GM19372 (cell line): ENCODE data around the gene CCDC167.

Source experiments
- ATAC-seq: cut with Tn5 transposase; IDR thresholded peaks from one replicate; pipeline ENCODE4 v1.9.1; 2021; ENCODE audit warnings: mild to moderate bottlenecking, low read depth, moderate library complexity; ENCODE audit not compliant: unreplicated experiment

CCDC167 gene

GRCh38 chr6:37531026-37531425 lies 31.3 kb upstream of the CCDC167 start:
- no peak for ATAC-seq

GRCh38 chr6:37530297-37530696 lies 30.6 kb upstream of the CCDC167 start:
- ATAC-seq: no peak

GRCh38 chr6:37528541-37528940 lies 28.8 kb upstream of the CCDC167 start:
- no peak for ATAC-seq

- ATAC-seq: no peak
Observed at GRCh38 chr6:37525460-37526357, 26.0 kb upstream of the CCDC167 start.

GRCh38 chr6:37524970-37525318 lies 25.3 kb upstream of the CCDC167 start:
- no peak for ATAC-seq

GRCh38 chr6:37524025-37524969 lies 24.6 kb upstream of the CCDC167 start:
- ATAC-seq: no peak

GRCh38 chr6:37523412-37523811 lies 23.7 kb upstream of the CCDC167 start:
- no peak for ATAC-seq

- ATAC-seq: no peak
Observed at GRCh38 chr6:37522836-37523235, 23.1 kb upstream of the CCDC167 start.

GRCh38 chr6:37521674-37522073 lies 22.0 kb upstream of the CCDC167 start:
- no peak for ATAC-seq

- no peak for ATAC-seq
Observed at GRCh38 chr6:37520926-37521325, 21.2 kb upstream of the CCDC167 start.

- ATAC-seq: no peak
Observed at GRCh38 chr6:37519461-37519860, 19.8 kb upstream of the CCDC167 start.

- no peak for ATAC-seq
Observed at GRCh38 chr6:37518116-37518515, 18.4 kb upstream of the CCDC167 start.

GRCh38 chr6:37517411-37517812 lies 17.7 kb upstream of the CCDC167 start:
- no peak for ATAC-seq

GRCh38 chr6:37516920-37517405 lies 17.3 kb upstream of the CCDC167 start:
- no peak for ATAC-seq

GRCh38 chr6:37516076-37516919 lies 16.6 kb upstream of the CCDC167 start:
- no peak for ATAC-seq

GRCh38 chr6:37515712-37516075 lies 16.0 kb upstream of the CCDC167 start:
- ATAC-seq: no peak

GRCh38 chr6:37514837-37515236 lies 15.1 kb upstream of the CCDC167 start:
- ATAC-seq: no peak

- no peak for ATAC-seq
Observed at GRCh38 chr6:37514321-37514771, 14.7 kb upstream of the CCDC167 start.

GRCh38 chr6:37513576-37513975 lies 13.9 kb upstream of the CCDC167 start:
- ATAC-seq: no peak

- ATAC-seq: no peak
Observed at GRCh38 chr6:37513155-37513554, 13.5 kb upstream of the CCDC167 start.
